HG03097 (cell line): ENCODE measurements around the gene NIPAL4.
A peak's percentile ranks its signal among the peaks of the same experiment; 100 is the strongest.

Experiments
- ATAC-seq: cut with Tn5 transposase; IDR thresholded peaks from one replicate; pipeline ENCODE4 v1.9.1; 2021; ENCODE audit not compliant: unreplicated experiment, low FRiP score

NIPAL4 gene

GRCh38 chr5:157511651-157512644, 51.9 kb downstream of the NIPAL4 start:
- ATAC-seq, result no peak

GRCh38 chr5:157513182-157513581, 53.2 kb downstream of the NIPAL4 start:
- ATAC-seq, result no peak

- no peak for ATAC-seq
These were observed 55.0 kb downstream of the NIPAL4 start for GRCh38 chr5:157514974-157515373.

- ATAC-seq, result no peak
These were observed 56.0 kb downstream of the NIPAL4 start for GRCh38 chr5:157516006-157516405.

- ATAC-seq, result no peak
These were observed 56.8 kb downstream of the NIPAL4 start for GRCh38 chr5:157516626-157517325.

GRCh38 chr5:157518963-157519362, 59.0 kb downstream of the NIPAL4 start:
- ATAC-seq, result peak; percentile 53

- ATAC-seq, result no peak
These were observed 59.7 kb downstream of the NIPAL4 start for GRCh38 chr5:157519579-157520253.

- no peak for ATAC-seq
These were observed 61.1 kb downstream of the NIPAL4 start for GRCh38 chr5:157520911-157521703.

GRCh38 chr5:157521704-157522029, 61.7 kb downstream of the NIPAL4 start:
- no peak for ATAC-seq

- ATAC-seq, result no peak
These were observed 64.0 kb downstream of the NIPAL4 start for GRCh38 chr5:157523976-157524375.
